GM23338 (cell line): ENCODE measurements around the gene TNFRSF21. TPM values are rescaled to one million over a fixed set of nuclear protein-coding genes. Genes with fewer than 3 reads are reported as not detected.

ENCODE experiments used
- ATAC-seq: fragments of 200-7000 bp; cut with Tn5 transposase; 3 replicates; pipeline ENCODE4 v1.9.1; 2020
- DNase-seq: peaks from one replicate; pipeline ENCODE4 v3.0.0-alpha.2; 2015; ENCODE audit warnings: low spot score
- H2AFZ ChIP-seq: fragments of 200-600 bp; sonication (generic); 2 replicates; pipeline ENCODE4 v1.8.0; 2016; ENCODE audit warnings: antibody characterized with exemption, mild to moderate bottlenecking, moderate library complexity
- H3F3A ChIP-seq: fragments of 200-600 bp; sonication (generic); replicated peaks from 2 replicates; pipeline ENCODE4 v1.8.0; 2017; ENCODE audit warnings: antibody characterized with exemption, mixed run types, low read depth
- H3K27ac ChIP-seq: fragments of 200-600 bp; sonication (generic); 2 replicates; pipeline ENCODE4 v1.6.1; 2016; ENCODE audit warnings: low read depth
- H3K27me3 ChIP-seq: fragments of 200-600 bp; sonication (generic); 2 replicates; pipeline ENCODE4 v1.8.0; 2016; ENCODE audit warnings: mild to moderate bottlenecking, mixed run types, moderate library complexity; ENCODE audit not compliant: insufficient read depth
- H3K36me3 ChIP-seq: fragments of 200-600 bp; sonication (generic); 2 replicates; pipeline ENCODE4 v1.8.0; 2016; ENCODE audit warnings: mild to moderate bottlenecking; ENCODE audit not compliant: insufficient read depth
- H3K4me1 ChIP-seq: fragments of 200-600 bp; sonication (generic); 2 replicates; pipeline ENCODE4 v1.8.0; 2016; ENCODE audit warnings: mild to moderate bottlenecking, moderate library complexity; ENCODE audit not compliant: insufficient read depth
- H3K4me2 ChIP-seq: fragments of 200-600 bp; sonication (generic); 2 replicates; pipeline ENCODE4 v1.7.1; 2017; ENCODE audit warnings: mixed run types
- H3K4me3 ChIP-seq: fragments of 200-600 bp; sonication (generic); 2 replicates; pipeline ENCODE4 v1.6.1; 2016; ENCODE audit warnings: mixed run types
- H3K79me2 ChIP-seq: fragments of 200-600 bp; sonication (generic); replicated peaks from 2 replicates; pipeline ENCODE4 v1.8.0; 2017; ENCODE audit warnings: mild to moderate bottlenecking; ENCODE audit not compliant: insufficient read depth
- H3K9me2 ChIP-seq: fragments of 200-600 bp; sonication (generic); 2 replicates; pipeline ENCODE4 v1.8.0; 2017; ENCODE audit not compliant: insufficient read depth
- H4K20me1 ChIP-seq: fragments of 200-600 bp; sonication (generic); replicated peaks from 2 replicates; pipeline ENCODE4 v1.8.0; 2017; ENCODE audit warnings: mild to moderate bottlenecking; ENCODE audit not compliant: insufficient read depth
- H3K27ac Mint-ChIP-seq: 2 replicates; pipeline ENCODE4 v1.8.0; 2020; ENCODE audit warnings: inconsistent platforms, mild to moderate bottlenecking, moderate library complexity, mixed read lengths
- H3K27me3 Mint-ChIP-seq: 3 replicates; pipeline ENCODE4 v1.8.0; 2022; ENCODE audit warnings: low read depth, mild to moderate bottlenecking, moderate library complexity, mixed read lengths, inconsistent platforms; ENCODE audit not compliant: insufficient read depth, poor library complexity
- H3K36me3 Mint-ChIP-seq: 3 replicates; pipeline ENCODE4 v1.8.0; 2021; ENCODE audit warnings: low read depth, mild to moderate bottlenecking, inconsistent platforms, moderate library complexity, mixed read lengths
- H3K4me1 Mint-ChIP-seq: 3 replicates; pipeline ENCODE4 v1.8.0; 2020; ENCODE audit warnings: mild to moderate bottlenecking, inconsistent platforms, mixed read lengths
- H3K4me3 Mint-ChIP-seq: 3 replicates; pipeline ENCODE4 v1.8.0; 2021; ENCODE audit warnings: moderate library complexity, mild to moderate bottlenecking, inconsistent platforms, mixed read lengths
- H3K9me3 Mint-ChIP-seq: 3 replicates; pipeline ENCODE4 v1.8.0; 2020; ENCODE audit warnings: moderate library complexity, mild to moderate bottlenecking, inconsistent platforms, mixed read lengths
- CREB1 ChIP-seq: fragments of 250-450 bp; sonication (Bioruptor Pico); IDR thresholded peaks from 2 replicates; pipeline ENCODE4 v1.5.0; 2020; ENCODE audit warnings: low read depth, mild to moderate bottlenecking, moderate library complexity
- EZH2phosphoT487 ChIP-seq: fragments of 200-600 bp; sonication (generic); IDR thresholded peaks from one replicate; pipeline ENCODE4 v1.8.1; 2018; ENCODE audit warnings: antibody characterized with exemption; ENCODE audit not compliant: unreplicated experiment
- POLR2AphosphoS5 ChIP-seq: IDR thresholded peaks from 2 replicates; pipeline ENCODE4 v1.6.1; 2016; ENCODE audit warnings: antibody characterized with exemption, low read depth
- STAT1 ChIP-seq: IDR thresholded peaks from one replicate; pipeline ENCODE4 v1.6.1; 2016; ENCODE audit warnings: antibody characterized with exemption; ENCODE audit not compliant: unreplicated experiment
- ZNF462 ChIP-seq: fragments of 250-450 bp; sonication (Bioruptor Pico); IDR thresholded peaks from 2 replicates; pipeline ENCODE4 v1.5.0; 2020; ENCODE audit warnings: mild to moderate bottlenecking, moderate library complexity
- polyA plus RNA-seq: library from polyadenylated mRNA; unstranded; fragments of >200 nt; fragmentation: Nextera tagmentation; extraction: Ambion mirVana; gene quantifications from 2 replicates; pipeline ENCODE4 v1.2.1, GENCODE V29; 2016
- total RNA-seq: library from RNA; depleted of rRNA; stranded (reverse); fragments of >200 nt; shearing (Covaris generic); gene quantifications from 2 replicates; pipeline ENCODE4 v1.2.3, GENCODE V29; 2014
- TF ChIP-seq, protein P1 (sequence below), 2 experiments: fragments of 200-600 bp in 1 of 2; sonication (generic) in 1 of 2; conservative IDR thresholded peaks; 2 replicates each; pipeline versions ENCODE4 v1.5.1 to v1.6.1; 2016 to 2017; ENCODE audit warnings: antibody characterized with exemption in 2 of 2, low read depth in 2 of 2, mild to moderate bottlenecking in 2 of 2, moderate library complexity in 1 of 2
- TF ChIP-seq, protein P2 (sequence below): IDR thresholded peaks from 2 replicates; pipeline ENCODE4 v1.6.1; 2016; ENCODE audit warnings: antibody characterized with exemption

The TNFRSF21 gene
- total and polyA plus RNA-seq, 2 experiments from 2014 or later: 22.1 to 48.1 TPM

DNA sequence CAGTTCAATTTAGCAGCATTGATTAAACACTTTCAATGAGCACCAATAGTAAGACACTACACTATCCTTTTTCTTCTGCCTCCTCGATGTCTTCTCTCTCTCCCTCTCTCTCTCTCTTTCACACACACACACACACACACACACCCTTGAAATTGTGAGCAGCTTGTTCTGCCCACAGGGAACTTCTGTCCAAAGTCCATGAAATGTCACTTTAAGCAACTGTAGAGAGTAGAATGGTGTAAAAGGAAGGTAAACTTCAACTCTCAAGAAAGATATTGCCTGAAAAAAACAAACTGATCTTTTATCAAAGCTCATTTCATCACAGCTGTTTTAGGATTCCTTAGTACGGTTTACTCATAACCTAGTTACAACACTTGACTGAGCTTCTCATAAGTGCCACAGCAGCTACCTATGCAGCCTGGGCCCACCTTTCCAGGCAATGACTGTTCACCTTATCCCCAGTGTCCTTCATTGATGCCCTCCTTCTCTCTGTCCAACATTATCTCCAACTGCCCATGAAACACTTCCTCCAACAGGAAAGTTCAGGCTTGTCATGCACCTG, 107.0 kb downstream of the TNFRSF21 start (continued):
- no peak for TF ChIP-seq STAT1
- TF ChIP-seq, protein P1, sequence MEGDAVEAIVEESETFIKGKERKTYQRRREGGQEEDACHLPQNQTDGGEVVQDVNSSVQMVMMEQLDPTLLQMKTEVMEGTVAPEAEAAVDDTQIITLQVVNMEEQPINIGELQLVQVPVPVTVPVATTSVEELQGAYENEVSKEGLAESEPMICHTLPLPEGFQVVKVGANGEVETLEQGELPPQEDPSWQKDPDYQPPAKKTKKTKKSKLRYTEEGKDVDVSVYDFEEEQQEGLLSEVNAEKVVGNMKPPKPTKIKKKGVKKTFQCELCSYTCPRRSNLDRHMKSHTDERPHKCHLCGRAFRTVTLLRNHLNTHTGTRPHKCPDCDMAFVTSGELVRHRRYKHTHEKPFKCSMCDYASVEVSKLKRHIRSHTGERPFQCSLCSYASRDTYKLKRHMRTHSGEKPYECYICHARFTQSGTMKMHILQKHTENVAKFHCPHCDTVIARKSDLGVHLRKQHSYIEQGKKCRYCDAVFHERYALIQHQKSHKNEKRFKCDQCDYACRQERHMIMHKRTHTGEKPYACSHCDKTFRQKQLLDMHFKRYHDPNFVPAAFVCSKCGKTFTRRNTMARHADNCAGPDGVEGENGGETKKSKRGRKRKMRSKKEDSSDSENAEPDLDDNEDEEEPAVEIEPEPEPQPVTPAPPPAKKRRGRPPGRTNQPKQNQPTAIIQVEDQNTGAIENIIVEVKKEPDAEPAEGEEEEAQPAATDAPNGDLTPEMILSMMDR (conservative IDR thresholded peaks at IDR 0.05; ENCODE audit: low read depth in 2 of 2): no peak
- TF ChIP-seq CREB1 (CRISPR knock-in tag): no peak

- no peaks in the 10 kb centered on the region for H3K9me3 Mint-ChIP-seq
- Histone ChIP-seq H3K9me2 (peaks cover 9% of the 10 kb centered on the region; the same call in 1 of the 2 replicates), H3K27me3 (no peaks in the 10 kb centered on the region), H4K20me1 (no peaks in the 10 kb centered on the region), H3K79me2 (no peaks in the 10 kb centered on the region), H3K4me3 (no peak overlapping the region), H2AFZ (no peak overlapping the region), H3K4me2 (no peak overlapping the region), H3K4me1 (no peaks in the 10 kb centered on the region), H3K36me3 (no peaks in the 10 kb centered on the region), H3F3A (no peaks in the 10 kb centered on the region), H3K27ac (no peak overlapping the region)
- no peak overlapping the region for H3K4me3 Mint-ChIP-seq
- ATAC-seq (no peak), DNase-seq (no peak)
- H3K27me3 Mint-ChIP-seq: peaks cover 4% of the 10 kb centered on the region
- H3K36me3 Mint-ChIP-seq: no peaks in the 10 kb centered on the region
- H3K27ac Mint-ChIP-seq: no peak overlapping the region
- no peaks in the 10 kb centered on the region for H3K4me1 Mint-ChIP-seq
- TF ChIP-seq POLR2AphosphoS5: no peak
- TF ChIP-seq, protein P1 (conservative IDR thresholded peaks at IDR 0.05; ENCODE audit: low read depth in 2 of 2): no peak
- no peak for TF ChIP-seq EZH2phosphoT487
- TF ChIP-seq, protein P2, sequence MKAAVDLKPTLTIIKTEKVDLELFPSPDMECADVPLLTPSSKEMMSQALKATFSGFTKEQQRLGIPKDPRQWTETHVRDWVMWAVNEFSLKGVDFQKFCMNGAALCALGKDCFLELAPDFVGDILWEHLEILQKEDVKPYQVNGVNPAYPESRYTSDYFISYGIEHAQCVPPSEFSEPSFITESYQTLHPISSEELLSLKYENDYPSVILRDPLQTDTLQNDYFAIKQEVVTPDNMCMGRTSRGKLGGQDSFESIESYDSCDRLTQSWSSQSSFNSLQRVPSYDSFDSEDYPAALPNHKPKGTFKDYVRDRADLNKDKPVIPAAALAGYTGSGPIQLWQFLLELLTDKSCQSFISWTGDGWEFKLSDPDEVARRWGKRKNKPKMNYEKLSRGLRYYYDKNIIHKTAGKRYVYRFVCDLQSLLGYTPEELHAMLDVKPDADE: no peak
- no peak for TF ChIP-seq ZNF462 (CRISPR knock-in tag)
- TF ChIP-seq CREB1 (CRISPR knock-in tag): no peak
Measured at GRCh38 chr6:47200536-47201334, 109.0 kb downstream of the TNFRSF21 start.
